NCI-H510A treated with DMSO at 0.1 percent for 48 hours (cell line): ENCODE results near the gene WIPI1.
A peak's percentile ranks its signal among the peaks of the same experiment; 100 is the strongest.
"Not testable (repeated sequence)": the region's sequence is repeated elsewhere in the genome, so short reads cannot be mapped to it uniquely, and the experiment has no call there.

Experiments
- DNase-seq: peaks from one replicate; lab custom pipeline; 2025; lab: John Stamatoyannopoulos, UW

The WIPI1 gene

DNA sequence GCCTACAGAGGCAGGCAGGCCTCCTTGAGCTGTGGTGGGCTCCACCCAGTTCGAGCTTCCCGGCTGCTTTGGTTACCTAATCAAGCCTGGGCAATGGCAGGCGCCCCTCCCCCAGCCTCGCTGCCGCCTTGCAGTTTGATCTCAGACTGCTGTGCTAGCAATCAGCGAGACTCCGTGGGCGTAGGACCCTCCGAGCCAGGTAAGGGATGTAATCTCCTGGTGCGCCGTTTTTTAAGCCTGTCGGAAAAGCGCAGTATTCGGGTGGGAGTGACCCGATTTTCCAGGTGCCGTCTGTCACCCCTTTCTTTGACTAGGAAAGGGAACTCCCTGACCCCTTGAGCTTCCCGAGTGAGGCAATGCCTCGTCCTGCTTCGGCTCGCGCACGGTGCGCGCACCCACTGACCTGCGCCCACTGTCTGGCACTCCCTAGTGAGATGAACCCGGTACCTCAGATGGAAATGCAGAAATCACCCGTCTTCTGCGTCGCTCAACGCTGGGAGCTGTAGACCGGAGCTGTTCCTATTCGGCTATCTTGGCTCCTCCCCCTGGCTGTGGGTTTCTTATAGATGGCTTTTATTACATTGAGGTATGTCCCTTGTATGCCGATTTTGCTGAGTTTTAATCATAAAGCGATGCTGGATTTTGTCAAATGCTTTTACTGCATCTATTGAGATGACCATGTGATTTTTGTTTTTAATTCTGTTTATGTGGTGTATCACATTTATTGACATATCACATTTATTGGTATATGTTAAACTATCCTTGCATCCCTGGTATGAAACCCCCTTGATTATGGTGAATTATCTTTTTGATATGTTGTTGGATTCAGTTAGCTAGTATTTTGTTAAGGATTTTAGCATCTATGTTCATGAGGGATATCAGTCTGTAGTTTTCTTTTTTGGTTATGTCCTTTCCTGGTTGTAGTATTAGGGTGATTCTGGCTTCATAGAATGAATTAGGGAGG, 43.4 kb downstream of the WIPI1 start:
- DNase-seq: peak; percentile 49

DNA sequence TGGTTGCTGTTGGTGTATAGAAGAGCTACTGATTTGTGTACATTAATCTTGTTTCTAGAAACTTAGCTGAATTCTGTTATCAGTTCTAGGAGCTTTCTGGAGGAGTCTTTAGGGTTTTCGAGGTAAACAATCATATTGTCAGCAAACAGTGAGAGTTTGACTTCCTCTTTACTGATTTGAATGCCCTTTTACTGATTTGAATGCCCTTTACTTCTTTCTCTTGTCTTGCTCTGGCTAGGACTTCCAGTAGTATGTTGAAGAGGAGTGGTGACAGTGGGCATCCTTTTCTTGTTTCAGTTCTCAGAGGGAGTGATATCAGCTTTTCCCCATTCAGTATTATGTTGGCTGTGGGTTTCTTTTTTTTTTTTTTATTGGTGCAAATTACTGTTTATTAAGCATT, 49.6 kb downstream of the WIPI1 start:
- DNase-seq: not testable (repeated sequence)

- DNase-seq: not testable (repeated sequence)
These were observed 53.5 kb downstream of the WIPI1 start for GRCh38 chr17:68403837-68404236.

- DNase-seq: no peak
These were observed 54.2 kb downstream of the WIPI1 start for GRCh38 chr17:68403122-68403521.

DNA sequence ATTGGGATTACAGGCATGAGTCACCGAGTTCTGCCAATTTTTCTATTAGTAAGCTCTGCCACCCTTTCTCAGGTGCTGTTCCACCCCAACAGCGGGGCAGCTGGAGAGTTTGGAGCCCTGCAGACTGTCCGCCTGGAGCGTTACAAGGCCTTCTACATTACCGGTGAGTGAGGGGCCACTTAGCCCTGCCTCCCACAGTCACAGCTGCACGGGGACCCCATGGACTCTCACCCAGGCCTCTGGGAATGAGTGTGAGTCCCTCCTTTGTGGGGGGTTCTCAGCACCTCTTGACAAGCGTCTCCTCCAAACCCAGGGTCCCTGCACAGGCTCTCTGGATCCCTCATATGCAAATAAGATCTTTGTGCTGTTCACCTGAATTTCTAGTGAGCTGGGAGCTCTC, 56.0 kb downstream of the WIPI1 start:
- DNase-seq: no peak

GRCh38 chr17:68400404-68400735, 56.9 kb downstream of the WIPI1 start:
- DNase-seq: no peak

GRCh38 chr17:68399638-68400403, 57.5 kb downstream of the WIPI1 start:
- DNase-seq: no peak

DNA sequence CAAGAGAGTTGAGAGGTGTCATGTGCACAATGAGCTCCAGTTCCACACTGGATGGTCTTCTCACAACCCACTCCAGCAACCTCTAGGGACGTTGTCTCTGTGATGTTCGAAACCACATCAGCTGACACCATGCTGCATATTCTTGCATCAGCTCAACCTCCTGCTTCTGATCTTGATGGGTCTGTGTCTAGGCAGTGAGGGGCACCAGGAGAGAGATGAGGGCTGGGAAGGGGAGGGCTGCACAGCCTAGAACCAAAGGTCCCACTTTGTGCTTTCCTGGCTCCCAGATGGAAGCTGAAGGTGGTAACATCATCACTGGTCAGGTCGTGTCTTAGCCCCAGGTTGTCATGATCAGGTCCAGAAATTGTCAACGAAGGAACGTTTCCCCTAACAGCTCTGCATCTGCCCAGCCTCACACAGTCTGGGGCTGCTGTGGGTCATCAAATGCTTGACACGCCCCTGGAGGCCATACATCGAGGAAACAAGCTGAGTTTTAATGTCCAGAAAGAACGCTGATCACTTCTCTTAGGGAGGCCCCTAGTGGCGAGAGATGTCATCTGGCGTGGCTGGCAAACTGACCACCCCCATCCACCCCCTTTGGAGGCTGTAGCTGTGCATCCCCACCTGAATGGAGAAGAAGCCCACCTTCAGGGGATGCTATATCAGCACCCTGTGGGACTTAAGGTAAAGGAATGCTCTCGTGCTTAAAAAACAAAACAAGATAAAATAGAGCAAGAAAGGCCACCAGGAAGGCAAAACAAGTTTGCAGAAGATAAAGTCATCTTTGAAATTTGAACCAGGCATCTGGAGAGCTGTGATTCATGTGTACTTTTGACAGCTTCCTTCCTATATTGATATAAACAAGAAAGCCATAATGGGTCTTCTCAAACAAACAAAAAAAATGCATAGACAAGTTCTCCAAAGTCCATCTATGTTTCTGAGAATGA, 58.3 kb downstream of the WIPI1 start:
- DNase-seq: peak; percentile 62

DNA sequence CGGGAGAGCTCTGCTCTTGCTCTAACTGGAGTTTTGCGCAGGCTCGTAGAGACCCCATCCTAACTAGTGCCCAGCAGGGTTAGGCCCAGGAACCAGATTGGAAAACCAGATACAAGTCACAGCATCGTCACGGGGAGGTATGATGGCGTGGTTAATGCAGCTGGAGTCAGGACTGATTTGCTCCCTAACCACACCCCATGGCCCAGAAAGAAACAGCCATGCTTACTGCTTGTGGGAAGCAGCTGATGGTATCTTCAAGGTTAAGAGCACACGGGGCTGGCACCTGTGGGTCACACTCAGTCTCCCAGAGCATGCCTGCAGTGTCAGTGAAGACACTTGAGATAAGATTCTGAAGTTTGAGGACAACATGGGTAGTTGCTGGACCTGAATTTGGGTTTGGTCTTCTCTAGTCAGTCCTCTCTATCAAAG, 60.2 kb downstream of the WIPI1 start:
- no peak for DNase-seq

GRCh38 chr17:68396226-68397107, 60.8 kb downstream of the WIPI1 start:
- no peak for DNase-seq

DNA sequence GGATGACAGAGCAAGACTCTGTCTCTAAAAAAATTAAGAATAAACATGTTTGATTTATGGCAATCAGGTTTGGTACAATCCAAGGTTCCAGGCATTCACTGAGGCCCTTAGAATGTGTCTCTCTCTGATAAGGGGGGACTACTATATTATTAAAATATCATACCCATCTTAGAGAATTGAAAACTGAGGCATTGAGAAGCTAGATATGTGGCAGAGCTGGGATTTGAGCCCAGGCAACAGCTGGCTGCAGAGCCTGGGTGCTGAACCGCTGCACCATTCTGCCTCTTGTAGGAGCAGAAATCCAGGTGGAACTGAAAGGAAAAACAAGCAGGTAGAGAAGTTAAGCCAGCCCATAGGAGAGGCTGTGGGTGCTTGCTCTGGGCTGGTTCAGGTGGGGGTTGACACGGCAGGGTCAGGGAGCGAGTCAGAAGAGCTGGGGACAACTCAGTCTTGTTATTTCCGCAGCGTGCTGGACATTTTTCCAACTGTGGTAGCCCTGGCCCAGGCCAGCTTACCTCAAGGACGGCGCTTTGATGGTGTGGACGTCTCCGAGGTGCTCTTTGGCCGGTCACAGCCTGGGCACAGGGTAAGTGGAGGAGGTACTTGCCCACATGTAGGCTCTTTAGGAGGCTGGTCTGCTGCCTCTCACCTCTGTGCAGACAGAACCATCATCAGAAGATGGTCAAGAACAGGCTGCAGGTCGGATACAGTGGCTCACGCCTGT, 62.5 kb downstream of the WIPI1 start:
- DNase-seq: no peak

GRCh38 chr17:68391561-68392268, 65.6 kb downstream of the WIPI1 start:
- no peak for DNase-seq

DNA sequence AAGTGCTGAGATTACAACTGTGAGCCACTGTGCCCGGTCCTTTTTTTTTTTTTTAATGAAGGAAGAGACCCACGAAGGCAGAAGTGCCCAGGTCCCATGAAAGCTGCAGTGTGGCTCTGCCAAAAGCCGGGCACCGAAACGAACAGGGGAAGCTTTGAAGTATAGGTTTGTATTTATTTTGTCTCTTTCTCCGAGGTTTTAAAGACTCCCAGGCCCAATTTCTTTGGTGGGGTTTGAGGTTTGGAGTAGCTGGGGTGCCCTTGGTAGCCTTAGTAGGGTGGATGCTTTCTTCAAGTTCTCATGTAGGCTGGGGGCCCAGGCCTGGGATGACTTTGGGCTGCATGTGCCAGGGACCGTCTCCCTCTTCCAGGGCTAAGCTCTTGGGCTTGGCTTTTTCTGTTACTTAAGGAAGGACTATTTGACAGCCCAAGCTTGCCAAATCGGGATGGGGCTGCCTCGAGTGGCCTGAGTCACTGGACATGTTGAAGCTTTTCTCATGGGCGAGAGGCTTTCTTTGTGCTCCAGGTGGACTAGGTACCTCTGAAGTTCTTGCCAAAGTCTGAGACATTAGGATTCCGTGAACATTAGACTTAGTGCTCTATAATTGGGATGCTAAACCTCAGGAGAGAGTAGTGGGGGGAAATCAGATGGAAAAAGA, 66.3 kb downstream of the WIPI1 start:
- DNase-seq: no peak

DNA sequence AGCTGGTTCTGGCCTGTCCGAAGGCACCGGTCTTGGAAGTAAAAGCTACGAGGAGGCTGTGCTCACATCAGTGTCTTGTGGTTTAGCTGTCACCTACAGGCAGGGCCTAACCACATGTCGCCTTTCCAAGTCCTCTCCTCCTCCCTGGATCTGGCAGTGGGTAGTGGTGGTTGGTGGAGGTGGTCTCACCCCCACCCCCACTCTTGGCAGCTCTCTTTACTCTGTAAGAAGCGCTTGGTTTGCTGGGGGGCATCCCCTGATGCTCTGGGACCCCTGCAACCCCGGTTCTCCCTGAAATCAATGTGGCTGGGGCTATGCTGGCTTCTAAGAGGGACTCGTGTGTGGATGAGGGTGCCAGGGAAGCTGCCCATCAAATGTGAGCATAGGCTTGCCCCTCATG, 68.3 kb downstream of the WIPI1 start:
- no peak for DNase-seq

DNA sequence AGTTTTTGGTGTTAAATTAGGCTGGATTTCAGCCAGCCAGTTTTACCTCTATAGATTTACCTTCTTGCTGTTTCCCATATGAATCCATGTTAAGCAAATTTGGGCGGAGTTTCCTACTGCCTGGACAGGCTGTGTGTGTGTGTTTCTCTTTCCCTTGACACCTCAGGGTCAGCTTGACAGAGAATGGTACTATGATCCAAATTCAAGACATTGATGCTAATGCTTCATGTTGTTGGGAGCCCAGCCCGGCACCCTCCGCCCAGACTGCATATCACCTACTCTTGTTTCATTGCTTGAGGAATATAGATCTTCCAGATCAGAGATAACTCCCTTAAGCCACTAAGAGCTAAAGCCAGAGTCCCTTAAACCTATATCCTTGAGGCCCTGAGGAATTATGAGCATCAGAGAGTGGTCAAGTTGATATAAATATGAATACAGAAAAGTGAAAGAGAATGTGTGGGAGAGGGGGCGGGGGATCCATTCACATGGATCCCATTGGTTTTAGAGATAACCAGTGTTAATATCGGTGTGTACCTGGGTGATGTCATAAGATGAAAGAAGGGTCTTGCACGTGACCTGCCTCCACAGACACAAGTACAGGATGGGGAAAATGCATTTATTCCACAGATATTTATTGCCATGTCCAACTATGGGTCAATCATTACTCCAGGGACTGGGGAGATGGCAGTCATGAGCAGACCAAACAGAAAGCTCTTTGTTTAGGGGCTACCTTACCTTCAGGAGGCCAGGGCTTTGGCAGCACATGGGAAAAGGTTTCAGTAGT, 69.7 kb downstream of the WIPI1 start:
- no peak for DNase-seq

- no peak for DNase-seq
These were observed 71.6 kb downstream of the WIPI1 start for GRCh38 chr17:68385490-68386215.

- no peak for DNase-seq
These were observed 72.4 kb downstream of the WIPI1 start for GRCh38 chr17:68384941-68385340.

DNA sequence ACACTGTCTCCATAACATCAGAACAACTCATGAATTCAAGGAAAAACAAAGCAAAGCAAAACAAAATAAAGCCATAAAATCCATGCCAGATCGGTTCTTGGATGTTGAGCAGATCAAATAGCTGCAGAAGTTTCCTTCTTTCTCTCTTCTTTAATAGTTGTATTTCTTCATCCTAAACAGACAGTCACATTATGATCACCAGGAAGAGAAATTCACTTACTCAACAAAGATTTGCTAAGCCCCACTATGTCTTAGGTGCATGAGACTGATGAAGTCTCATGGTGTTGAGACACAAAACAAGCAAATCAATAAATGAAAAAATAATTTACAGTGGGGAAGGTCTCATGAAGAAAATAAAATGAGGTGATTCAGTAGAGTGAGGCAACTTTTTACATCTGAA, 72.8 kb downstream of the WIPI1 start:
- DNase-seq: no peak
